ENCODE data around the gene GPR42. TPM values are rescaled to one million over a fixed set of nuclear protein-coding genes. Genes with fewer than 3 reads are reported as not detected.
A peak's percentile ranks its signal among the peaks of the same experiment; 100 is the strongest.

The GPR42 gene
- total and polyA plus RNA-seq, 10 of the 15 experiments (the other 5 are each of a cell fraction or from before 2014, with no cell fraction given) = 0.13 TPM; not detected in 9

- TF ChIP-seq GABPA (IDR thresholded peaks at IDR 0.05; ENCODE audit: low read depth) = no peak
- no peak for TF ChIP-seq CBFB (IDR thresholded peaks at IDR 0.05; ENCODE audit: low read depth)
- TF ChIP-seq ZNF207 (IDR thresholded peaks at IDR 0.05; ENCODE audit: borderline replicate concordance) = no peak
- TF ChIP-seq IKZF1 (conservative IDR thresholded peaks at IDR 0.05) = peak; percentile 26; the same call in 1 of the 2 replicates
- TF ChIP-seq BACH1 (IDR thresholded peaks at IDR 0.05; ENCODE audit: borderline replicate concordance) = 0 out of 2 replicates have a peak, but pooled peaks have one; percentile 52
- TF ChIP-seq, protein P1, sequence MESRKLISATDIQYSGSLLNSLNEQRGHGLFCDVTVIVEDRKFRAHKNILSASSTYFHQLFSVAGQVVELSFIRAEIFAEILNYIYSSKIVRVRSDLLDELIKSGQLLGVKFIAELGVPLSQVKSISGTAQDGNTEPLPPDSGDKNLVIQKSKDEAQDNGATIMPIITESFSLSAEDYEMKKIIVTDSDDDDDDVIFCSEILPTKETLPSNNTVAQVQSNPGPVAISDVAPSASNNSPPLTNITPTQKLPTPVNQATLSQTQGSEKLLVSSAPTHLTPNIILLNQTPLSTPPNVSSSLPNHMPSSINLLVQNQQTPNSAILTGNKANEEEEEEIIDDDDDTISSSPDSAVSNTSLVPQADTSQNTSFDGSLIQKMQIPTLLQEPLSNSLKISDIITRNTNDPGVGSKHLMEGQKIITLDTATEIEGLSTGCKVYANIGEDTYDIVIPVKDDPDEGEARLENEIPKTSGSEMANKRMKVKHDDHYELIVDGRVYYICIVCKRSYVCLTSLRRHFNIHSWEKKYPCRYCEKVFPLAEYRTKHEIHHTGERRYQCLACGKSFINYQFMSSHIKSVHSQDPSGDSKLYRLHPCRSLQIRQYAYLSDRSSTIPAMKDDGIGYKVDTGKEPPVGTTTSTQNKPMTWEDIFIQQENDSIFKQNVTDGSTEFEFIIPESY (IDR thresholded peaks at IDR 0.05) = no peak
- no peak for TF ChIP-seq MTA3 (IDR thresholded peaks at IDR 0.05; ENCODE audit: borderline replicate concordance, low read length)
- TF ChIP-seq SMARCA5 (IDR thresholded peaks at IDR 0.05) = no peak
- no peak for TF ChIP-seq WRNIP1 (IDR thresholded peaks at IDR 0.05; ENCODE audit: borderline replicate concordance, low read depth, low read length)
- no peak for TF ChIP-seq KLF5 (IDR thresholded peaks at IDR 0.05; ENCODE audit: partially characterized antibody)
- no peak for TF ChIP-seq MEF2A (IDR thresholded peaks at IDR 0.05; ENCODE audit: insufficient read depth, low read depth, low read length)
- TF ChIP-seq, protein P2, sequence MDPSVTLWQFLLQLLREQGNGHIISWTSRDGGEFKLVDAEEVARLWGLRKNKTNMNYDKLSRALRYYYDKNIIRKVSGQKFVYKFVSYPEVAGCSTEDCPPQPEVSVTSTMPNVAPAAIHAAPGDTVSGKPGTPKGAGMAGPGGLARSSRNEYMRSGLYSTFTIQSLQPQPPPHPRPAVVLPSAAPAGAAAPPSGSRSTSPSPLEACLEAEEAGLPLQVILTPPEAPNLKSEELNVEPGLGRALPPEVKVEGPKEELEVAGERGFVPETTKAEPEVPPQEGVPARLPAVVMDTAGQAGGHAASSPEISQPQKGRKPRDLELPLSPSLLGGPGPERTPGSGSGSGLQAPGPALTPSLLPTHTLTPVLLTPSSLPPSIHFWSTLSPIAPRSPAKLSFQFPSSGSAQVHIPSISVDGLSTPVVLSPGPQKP (IDR thresholded peaks at IDR 0.05; ENCODE audit: low read depth, low read length) = no peak
- no peak for TF ChIP-seq RELA (IDR thresholded peaks at IDR 0.05; ENCODE audit: borderline replicate concordance, partially characterized antibody)
- TF ChIP-seq RUNX3 (IDR thresholded peaks at IDR 0.05; ENCODE audit: low read length) = peak; percentile 52
- no peak for TF ChIP-seq IRF5 (IDR thresholded peaks at IDR 0.05; ENCODE audit: borderline replicate concordance)
- TF ChIP-seq ASH2L (IDR thresholded peaks at IDR 0.05; ENCODE audit: borderline replicate concordance, low read depth) = no peak
Measured at GRCh38 chr19:35414442-35414841, 43.6 kb downstream of the GPR42 start (continued).

All from GM12878 (cell line).